Heart right ventricle (tissue), 16 donors: Measurements from ENCODE around the gene C1orf216. TPM values are rescaled to one million over a fixed set of nuclear protein-coding genes. Genes with fewer than 3 reads are reported as not detected.

Experiments
- ATAC-seq, 8 donors: fragments of 200-7000 bp; cut with Tn5 transposase; one replicate each; pipeline ENCODE4 v1.9.1; 2020; ENCODE audit warnings: mild to moderate bottlenecking in 8 of 8, moderate library complexity in 8 of 8, moderate number of reproducible peaks in 1 of 8
- DNase-seq, 2 donors: peaks; one replicate each; pipeline ENCODE4 v3.0.0-alpha.2; 2020
- H3K27ac ChIP-seq, 10 donors: fragments of 200-600 bp; sonication (generic) in 2 of 10; one replicate each; pipeline versions ENCODE4 v1.5.0 to v1.8.0; 2020 to 2022; ENCODE audit warnings: mild to moderate bottlenecking in 3 of 10
- H3K27me3 ChIP-seq, 7 donors: fragments of 200-600 bp; one replicate each; pipeline ENCODE4 v1.8.0; 2021 to 2022; ENCODE audit warnings: mild to moderate bottlenecking in 2 of 7
- H3K36me3 ChIP-seq, 9 donors: fragments of 200-600 bp; sonication (generic) in 1 of 9; one replicate each; pipeline versions ENCODE4 v1.5.0 to v1.8.0; 2020 to 2022; ENCODE audit warnings: mild to moderate bottlenecking in 2 of 9
- H3K4me1 ChIP-seq, 9 donors: fragments of 200-600 bp; sonication (generic) in 1 of 9; one replicate each; pipeline versions ENCODE4 v1.5.0 to v1.8.0; 2020 to 2022; ENCODE audit warnings: mild to moderate bottlenecking in 4 of 9
- H3K4me3 ChIP-seq, 10 donors: fragments of 200-600 bp; sonication (generic) in 2 of 10; one replicate each; pipeline versions ENCODE4 v1.5.0 to v1.8.0; 2020 to 2022; ENCODE audit warnings: mild to moderate bottlenecking in 7 of 10, moderate library complexity in 2 of 10
- H3K9me3 ChIP-seq, 11 donors: fragments of 200-600 bp in 10 of 11; sonication (generic) in 2 of 11; one replicate each; pipeline versions ENCODE4 v1.5.0 to v1.8.0; 2013 to 2022; ENCODE audit warnings: mild to moderate bottlenecking in 2 of 11, control low read depth in 1 of 11, moderate library complexity in 1 of 11
- WGBS, 2 donors: extraction: QIAGEN DNeasy Blood & Tissue Kit; methylation state at CpG; one replicate each; pipeline ENCODE4 v1.1.7; 2013; ENCODE audit warnings: inconsistent platforms in 1 of 2; 5-methylcytosine and 5-hydroxymethylcytosine counted together
- intact Hi-C, 10 donors: fragments of 100-400 bp; cut with DNase I; formaldehyde crosslinking; loops; one replicate each; pipeline versions ENCODE4 v1.11.1 to v1.14.2; 2022
- polyA plus RNA-seq, 2 donors: library from polyadenylated mRNA; stranded (reverse); fragments of 200-250 nt; gene quantifications; one replicate each; pipeline ENCODE4 v1.2.3, GENCODE V29; 2013
- total RNA-seq, 10 donors: library from RNA; stranded (reverse); fragmentation: NEBNext Ultra II Directional in 3 of 10; extraction: Animal tissue kit (Norgen Biotek cat#: 25700) in 3 of 10; gene quantifications; one replicate each; pipeline versions ENCODE4 v1.2.1 to v1.2.4, GENCODE V29; 2021 to 2023
- TF ChIP-seq, protein P1 (sequence below), 9 donors: fragments of 200-600 bp; sonication (generic) in 2 of 9; IDR thresholded peaks; one replicate each; pipeline versions ENCODE4 v1.5.0 to v1.8.0; 2021 to 2022; ENCODE audit warnings: antibody characterized with exemption in 9 of 9, mild to moderate bottlenecking in 5 of 9, moderate library complexity in 1 of 9
- donor health status: Arrhythmogenic right ventricular cardiomyopathy.
- donor health status: ischemic (EF 13 %, LVEDD 7.1; RV severe dilation, severe dysfunction).
- donor health status: healthy with polysubstance abuse.
- donor health status: DM: no; HTN: yes; CAD: no.
- donor health status: DM: no; HTN: no; CAD: no.
- donor health status: ischemic (EF 25% LVEDD 6.9; RV normal size, moderate dysfunction).
- donor health status: ischemic (EF 25% LVEDD 5.7; RV mildly dilated, moderate dysfunction).
- donor health status: healthy.
- donor health status: DM: yes; HTN: yes; CAD: no.
- donor health status: Ischemic cardiomyopathy.
- donor health status: ischemic (EF 35%, LVEDD 5.7; RV mildly dilated, moderate dysfunction).
- donor health status: nonischemic (EF 11% LVEDD 7.7; RV severe dilation, severe dysfunction).
- donor health status: DM: yes; HTN: yes; CAD: no.
- donor health status: PGD.
- donor health status: ischemic (EF 29% LVEDD 5.4; RV normal size, mild dysfunction).
- donor health status: nonischemic (EF 23%, LVEDD 6.1; RV moderate dilation, normal function).

C1orf216 gene
- total and polyA plus RNA-seq, 12 donors = 4.6 to 13.3 (median 9.3) TPM

DNA sequence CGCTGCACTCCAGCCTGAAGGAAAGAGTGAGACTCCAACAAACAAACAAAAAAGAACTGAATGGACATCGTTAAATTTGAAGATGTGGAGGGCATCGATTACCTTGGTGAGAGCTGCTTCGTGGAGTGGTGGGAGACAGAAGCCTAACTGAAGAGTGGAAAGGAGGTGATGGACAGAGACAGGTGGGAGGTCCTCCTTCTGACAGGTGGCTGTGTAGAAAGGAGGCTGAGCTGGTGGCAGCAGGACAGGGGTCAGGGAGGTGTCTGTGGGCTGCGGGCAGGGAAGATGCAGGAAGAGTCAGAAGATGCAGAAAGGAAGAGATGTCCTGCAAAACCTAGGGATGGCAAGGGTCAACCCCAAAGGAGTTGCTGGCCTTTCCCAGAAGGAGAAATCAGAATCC, 30.5 kb downstream of the C1orf216 start:
- no peak overlapping the region for H3K4me3 ChIP-seq
- H3K9me3 ChIP-seq = no peaks in the 10 kb centered on the region
- no peak for DNase-seq
- intact Hi-C loops = no loop called here
- no peak for ATAC-seq
- no peak overlapping the region for H3K27ac ChIP-seq
- no peaks in the 10 kb centered on the region for H3K36me3 ChIP-seq
- H3K4me1 ChIP-seq = no peaks in the 10 kb centered on the region
- 84 to 92% methylated on average over 5 of the region's 5 CpGs for WGBS, 2 donors
- TF ChIP-seq, protein P1, sequence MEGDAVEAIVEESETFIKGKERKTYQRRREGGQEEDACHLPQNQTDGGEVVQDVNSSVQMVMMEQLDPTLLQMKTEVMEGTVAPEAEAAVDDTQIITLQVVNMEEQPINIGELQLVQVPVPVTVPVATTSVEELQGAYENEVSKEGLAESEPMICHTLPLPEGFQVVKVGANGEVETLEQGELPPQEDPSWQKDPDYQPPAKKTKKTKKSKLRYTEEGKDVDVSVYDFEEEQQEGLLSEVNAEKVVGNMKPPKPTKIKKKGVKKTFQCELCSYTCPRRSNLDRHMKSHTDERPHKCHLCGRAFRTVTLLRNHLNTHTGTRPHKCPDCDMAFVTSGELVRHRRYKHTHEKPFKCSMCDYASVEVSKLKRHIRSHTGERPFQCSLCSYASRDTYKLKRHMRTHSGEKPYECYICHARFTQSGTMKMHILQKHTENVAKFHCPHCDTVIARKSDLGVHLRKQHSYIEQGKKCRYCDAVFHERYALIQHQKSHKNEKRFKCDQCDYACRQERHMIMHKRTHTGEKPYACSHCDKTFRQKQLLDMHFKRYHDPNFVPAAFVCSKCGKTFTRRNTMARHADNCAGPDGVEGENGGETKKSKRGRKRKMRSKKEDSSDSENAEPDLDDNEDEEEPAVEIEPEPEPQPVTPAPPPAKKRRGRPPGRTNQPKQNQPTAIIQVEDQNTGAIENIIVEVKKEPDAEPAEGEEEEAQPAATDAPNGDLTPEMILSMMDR (IDR thresholded peaks at IDR 0.05) = no peak
- peaks cover 0 to 61% (median 45%) of the 10 kb centered on the region in 7 donors for H3K27me3 ChIP-seq

GRCh38 chr1:35683012-35683411, 35.7 kb downstream of the C1orf216 start:
- ATAC-seq = no peak

GRCh38 chr1:35680271-35680670, 38.4 kb downstream of the C1orf216 start:
- WGBS, 2 donors = 88 to 92% methylated on average over 3 of the region's 3 CpGs

More at GRCh38 chr1:35683012-35683411, 35.7 kb downstream of the C1orf216 start:
- Histone ChIP-seq H3K27me3 (peaks cover 0 to 60% (median 28%) of the 10 kb centered on the region in 7 donors), H3K36me3 (no peaks in the 10 kb centered on the region), H3K4me1 (no peaks in the 10 kb centered on the region), H3K9me3 (no peaks in the 10 kb centered on the region), H3K27ac (no peak overlapping the region), H3K4me3 (no peak overlapping the region)
- WGBS, 2 donors = 58 to 65% methylated on average over 5 of the region's 5 CpGs
- DNase-seq = no peak
- TF ChIP-seq, protein P1 (IDR thresholded peaks at IDR 0.05) = no peak
- intact Hi-C loops = no loop called here

DNA sequence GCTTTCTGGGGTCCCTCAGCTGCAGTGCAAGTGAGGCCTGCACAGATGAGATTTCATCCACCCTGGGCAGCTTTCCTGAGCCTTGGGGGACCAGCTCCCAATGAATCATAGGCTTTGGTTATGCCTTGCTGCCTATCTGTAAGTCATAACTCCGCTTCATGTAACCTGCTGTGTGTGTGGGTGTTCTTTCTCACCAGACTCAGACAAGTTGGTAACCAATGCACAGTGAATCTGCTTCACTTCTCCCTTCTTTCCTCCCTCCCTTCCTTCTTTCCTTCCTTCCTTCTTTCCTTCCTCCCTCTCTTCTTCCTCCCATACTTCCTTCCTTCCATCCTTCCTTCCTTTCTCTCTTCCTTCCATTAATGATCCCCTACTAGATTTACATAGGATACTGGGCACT, 42.9 kb downstream of the C1orf216 start:
- Histone ChIP-seq H3K9me3 (no peaks in the 10 kb centered on the region), H3K36me3 (no peaks in the 10 kb centered on the region), H3K27ac (no peak overlapping the region), H3K4me1 (no peaks in the 10 kb centered on the region), H3K27me3 (peaks cover 0 to 40% (median 10%) of the 10 kb centered on the region in 7 donors), H3K4me3 (no peak overlapping the region)
- intact Hi-C loops = no loop called here
- DNase-seq (no peak), ATAC-seq (no peak)
- TF ChIP-seq, protein P1 (IDR thresholded peaks at IDR 0.05) = no peak
- WGBS, 2 donors = 91% methylated on average over 1 of the region's 1 CpG

More at GRCh38 chr1:35680271-35680670, 38.4 kb downstream of the C1orf216 start:
- H3K9me3 ChIP-seq = no peaks in the 10 kb centered on the region
- TF ChIP-seq, protein P1 (IDR thresholded peaks at IDR 0.05) = no peak
- DNase-seq (no peak), ATAC-seq (no peak)
- peaks cover 0 to 43% (median 16%) of the 10 kb centered on the region in 7 donors for H3K27me3 ChIP-seq
- intact Hi-C loops = no loop called here
- H3K4me1 ChIP-seq = no peaks in the 10 kb centered on the region
- H3K4me3 ChIP-seq = no peak overlapping the region
- H3K27ac ChIP-seq = no peak overlapping the region
- H3K36me3 ChIP-seq = no peaks in the 10 kb centered on the region
